GM21786 (cell line): ENCODE data around the gene FANCC.

Experiments
- ATAC-seq: cut with Tn5 transposase; IDR thresholded peaks from one replicate; pipeline ENCODE4 v1.9.1; 2021; ENCODE audit not compliant: unreplicated experiment

FANCC gene

DNA sequence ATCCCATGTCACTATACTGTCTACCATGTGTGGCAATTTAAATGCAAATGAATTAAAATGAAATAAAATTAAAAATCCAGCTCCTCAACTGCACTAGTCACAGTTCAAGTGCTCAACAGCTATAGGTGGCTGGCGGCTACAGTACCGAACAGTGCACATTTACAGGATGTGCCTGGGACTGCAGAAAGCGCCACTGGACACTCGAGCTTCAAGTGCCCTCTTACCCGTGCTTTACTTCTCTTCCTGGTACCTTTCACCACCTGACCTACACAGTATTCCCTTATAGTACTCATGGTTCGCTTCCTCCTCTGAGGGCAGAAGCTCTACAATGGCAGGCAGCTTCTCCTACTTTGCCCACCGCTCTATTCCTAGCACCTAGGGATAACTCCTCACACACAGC, 166.6 kb downstream of the FANCC start:
- ATAC-seq: no peak

DNA sequence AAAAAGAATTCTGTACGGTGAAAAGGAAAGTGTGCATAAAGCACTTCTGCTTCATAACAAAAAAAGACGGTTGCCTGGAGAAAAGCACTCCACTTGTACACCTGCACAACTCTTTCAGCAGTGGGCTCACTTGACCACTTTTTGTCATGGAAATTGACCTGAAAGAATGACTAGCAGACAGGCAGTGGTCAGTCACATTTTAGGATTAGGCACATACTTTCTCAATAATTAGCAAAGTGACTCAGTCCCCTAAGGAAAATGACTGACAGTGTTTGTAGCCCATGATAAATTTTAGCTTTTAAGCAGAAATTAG, 169.3 kb downstream of the FANCC start:
- ATAC-seq: no peak

DNA sequence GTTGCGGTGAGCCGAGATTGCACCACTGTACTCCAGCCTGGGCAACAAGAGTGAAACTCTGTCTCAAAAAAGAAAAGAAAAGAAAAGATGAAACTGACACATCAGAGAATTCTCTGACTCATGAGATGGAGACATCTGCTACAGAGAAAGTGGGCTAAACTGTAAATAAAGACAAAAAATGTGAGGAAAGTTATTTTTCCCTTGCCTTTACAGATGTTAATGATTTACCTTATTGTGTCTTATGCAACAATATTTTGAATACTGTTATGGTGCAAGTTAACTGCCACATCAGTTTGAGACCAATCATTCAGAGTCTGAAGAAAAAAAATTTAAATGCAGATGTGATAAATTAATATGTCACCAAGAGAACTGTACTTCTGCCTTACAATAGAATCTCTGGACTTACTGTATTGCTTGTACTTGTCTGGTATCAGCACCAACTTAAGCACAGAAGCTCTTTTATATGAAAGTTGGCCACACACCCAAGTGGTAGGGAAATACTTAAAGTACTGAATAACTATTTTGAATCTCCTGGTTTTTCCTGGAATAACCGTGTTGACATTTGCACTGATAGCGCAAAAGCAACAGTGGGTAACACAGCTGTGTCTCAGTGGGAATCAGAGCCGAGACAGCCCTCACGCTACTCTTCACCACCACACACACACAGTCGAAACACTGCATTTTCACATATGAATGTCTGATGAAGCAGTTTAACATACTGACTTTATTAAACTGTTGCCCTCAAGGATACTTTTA, 169.9 kb downstream of the FANCC start:
- no peak for ATAC-seq

DNA sequence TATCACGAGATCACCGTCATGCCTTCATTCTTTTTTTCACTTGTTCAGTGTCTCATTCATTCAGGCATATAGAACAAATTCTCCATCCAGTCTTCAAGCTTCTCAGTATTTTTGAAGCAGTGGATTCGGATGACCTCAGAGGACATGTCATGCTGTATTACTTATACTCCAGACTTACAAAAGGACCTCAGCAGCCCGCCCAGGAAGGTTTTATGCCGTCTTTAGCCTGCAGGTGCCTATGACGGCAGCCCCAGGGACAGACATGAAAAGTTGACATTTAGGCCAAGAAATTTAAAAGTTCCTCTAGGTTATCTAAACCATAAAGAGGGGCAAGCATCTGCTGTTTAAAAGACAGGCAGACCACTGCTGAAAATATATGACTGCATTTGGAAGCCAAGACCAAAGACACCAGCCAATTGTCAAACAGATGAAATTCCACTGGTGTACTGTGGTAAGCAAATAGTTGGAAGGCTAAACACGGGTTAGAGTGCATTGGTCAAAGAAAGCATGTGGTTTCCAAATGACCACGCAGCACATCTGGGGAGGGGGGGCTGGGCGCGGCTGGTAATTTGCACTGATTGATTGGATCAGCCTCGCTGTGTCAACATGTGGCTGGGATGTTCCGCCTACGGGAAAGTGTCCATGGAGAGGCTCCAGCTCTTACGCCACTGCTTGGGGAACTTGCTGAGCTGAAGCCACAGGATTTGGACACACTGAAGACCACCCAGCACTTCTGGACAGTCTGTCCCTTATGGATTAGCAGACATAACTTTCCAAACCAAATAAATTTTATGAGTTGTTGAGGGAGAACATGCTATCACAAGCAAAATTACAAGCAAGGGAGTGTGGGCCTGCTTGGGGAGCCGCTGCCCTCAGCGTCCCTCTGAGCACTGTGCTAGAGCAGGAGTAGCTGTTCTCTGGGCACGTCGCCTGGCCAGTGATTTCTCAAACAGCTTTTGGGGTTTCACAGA, 173.6 kb downstream of the FANCC start:
- no peak for ATAC-seq

DNA sequence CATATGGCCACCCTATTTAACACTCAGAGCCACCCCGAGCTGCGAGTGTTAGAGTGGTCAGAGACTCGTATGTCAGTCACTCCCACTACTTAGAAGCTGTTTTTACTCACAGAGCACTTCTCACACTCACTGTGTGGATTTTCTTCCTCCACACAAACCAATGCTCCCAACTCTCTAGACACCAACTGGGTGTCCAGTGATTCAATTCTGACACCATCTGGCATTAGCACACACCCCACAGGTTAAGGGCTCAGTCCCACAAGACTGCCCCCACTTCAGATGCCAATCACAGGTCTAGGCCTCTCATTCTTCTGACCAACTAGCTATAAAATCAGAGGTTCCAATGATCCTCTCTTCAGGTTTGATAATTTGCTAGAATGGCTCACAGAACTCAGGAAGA, 174.8 kb downstream of the FANCC start:
- ATAC-seq: no peak

DNA sequence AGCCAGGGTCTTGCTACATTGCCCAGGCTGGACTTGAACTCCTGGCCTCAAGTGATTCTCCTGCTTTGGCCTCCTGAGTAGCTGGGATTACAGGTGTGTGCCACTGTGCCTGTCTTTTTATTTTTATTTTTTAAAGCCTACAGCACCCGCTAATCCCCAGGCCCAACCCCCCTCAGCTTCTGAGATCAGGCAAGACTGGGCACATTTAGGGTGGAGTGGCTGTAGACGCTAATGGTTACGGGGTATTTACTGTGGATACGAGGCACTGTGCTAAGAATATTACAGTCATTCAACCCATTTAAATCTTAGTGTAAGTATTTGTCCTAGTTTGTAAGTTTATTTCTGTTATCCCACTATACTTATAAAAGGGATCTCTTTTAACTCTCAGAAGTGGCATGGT, 175.2 kb downstream of the FANCC start:
- ATAC-seq: no peak

DNA sequence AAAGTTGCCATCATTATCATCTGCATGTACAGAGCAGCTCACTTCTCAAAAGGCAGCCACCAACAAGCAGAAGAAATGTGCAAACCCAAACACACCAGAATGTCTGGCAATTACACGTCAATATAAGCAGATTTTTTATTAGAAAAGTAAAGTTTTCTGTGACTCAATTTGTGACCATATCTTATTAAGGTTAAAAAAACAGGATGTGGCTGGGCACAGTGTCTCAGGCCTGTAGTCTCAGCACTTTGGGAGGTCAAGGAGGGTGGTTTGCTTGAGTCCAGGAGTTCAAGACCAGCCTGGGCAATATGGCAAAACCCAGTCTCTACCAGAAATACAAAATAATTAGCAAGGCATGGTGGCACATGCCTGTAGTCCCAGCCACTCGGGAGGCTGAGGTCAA, 176.7 kb downstream of the FANCC start:
- no peak for ATAC-seq

DNA sequence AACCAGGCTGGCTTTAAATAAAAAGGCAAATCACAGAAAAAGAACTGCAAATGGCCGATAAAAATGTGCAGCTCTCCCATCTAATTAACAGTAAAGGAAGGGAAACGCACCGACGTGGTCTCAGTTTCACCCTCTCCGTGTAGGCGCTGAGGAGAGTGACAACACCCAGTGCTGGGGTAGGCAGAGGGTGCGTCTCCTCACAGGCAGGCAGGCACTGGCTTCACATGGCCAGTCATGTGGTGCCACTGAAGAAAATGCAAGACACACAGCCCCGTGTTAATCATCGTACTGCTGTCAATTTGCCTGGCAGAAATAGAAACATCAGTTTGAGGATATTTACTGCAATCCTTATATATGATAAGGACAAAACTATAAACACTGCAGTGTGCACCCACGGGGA, 178.4 kb downstream of the FANCC start:
- ATAC-seq: no peak

DNA sequence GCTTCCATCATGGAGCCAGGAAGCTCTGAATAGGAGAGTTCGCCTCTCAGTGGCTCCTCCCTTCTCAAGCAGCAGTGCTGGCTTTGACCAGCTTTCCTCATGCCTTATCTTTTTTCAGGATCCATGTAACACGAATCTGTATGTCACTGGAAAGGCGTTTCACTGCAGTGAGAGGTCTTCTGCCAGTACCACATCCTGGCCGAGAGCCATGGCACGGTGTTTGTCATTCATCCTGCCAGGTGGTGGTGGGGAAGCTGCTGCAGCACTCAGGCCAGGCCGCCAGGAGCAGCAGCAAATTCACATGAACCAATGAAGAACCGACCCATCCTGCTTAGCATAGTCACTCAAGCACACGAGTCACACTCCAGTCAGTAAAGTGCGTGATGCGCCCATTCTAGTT, 179.0 kb downstream of the FANCC start:
- no peak for ATAC-seq

DNA sequence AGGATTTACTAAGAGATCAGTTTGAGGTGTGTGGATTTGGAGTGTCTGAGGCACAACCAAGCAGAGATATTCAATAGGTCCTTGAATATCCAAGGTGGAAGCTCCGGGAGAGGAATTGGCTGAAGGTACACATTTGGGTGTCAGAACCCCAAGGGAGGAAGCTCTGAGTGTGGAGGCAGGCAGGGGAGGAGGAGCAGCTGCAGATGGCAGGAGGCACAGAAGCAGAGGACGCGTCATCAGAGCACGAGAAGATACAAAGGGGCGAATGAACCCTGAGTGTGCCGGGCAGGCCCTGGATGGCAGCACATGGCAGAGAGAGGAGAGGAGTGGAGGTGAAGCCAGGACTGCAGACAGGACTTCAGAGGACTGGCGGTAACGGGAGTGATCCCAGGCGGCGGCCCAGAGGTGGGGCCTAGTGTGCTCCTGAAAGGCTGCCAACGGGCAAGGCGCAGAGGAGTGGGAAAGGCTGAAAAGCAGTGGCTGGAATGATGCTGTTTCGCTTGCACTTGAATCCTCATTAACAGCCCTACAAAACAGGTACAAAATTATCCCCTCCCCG, 179.8 kb downstream of the FANCC start:
- ATAC-seq: no peak

DNA sequence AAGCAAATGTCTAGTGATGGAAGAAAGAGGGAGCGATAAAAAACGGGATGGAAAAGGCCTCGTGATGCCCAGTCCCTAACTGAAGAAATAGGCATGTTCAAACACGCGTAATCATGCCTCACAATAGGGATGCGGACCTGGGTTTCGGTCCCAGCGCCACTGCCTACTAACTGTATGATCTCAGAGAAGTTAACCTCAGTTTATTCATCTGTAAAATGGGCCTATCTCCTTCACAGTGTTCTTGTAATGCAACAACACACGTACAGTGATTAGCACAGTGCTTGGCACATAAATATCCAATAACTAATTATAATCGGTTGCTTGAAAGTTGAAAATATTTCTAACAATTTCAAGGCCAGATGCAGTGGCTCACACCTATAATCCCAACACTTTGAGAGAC, 181.8 kb downstream of the FANCC start:
- no peak for ATAC-seq

DNA sequence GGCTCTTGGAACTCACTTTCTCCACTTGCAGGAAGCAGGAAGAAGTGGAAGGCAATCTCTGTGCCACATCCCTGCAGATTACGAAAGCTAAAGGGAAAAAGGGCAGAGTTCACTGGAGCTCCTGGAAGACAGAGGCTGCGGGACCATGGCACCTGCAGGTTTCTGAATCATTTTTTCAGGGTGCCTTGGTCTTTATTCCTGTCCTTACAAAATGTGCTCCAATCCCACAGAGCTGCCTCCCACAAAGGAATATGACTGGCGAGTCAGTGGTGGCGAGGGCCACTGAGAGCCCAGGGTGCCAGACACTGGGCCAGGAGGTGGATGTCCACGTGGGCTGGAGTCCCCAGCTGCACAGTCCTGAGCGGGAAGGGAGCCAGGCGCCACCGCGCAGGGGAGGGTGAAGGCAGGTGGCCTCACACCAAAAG, 183.0 kb downstream of the FANCC start:
- ATAC-seq: no peak

DNA sequence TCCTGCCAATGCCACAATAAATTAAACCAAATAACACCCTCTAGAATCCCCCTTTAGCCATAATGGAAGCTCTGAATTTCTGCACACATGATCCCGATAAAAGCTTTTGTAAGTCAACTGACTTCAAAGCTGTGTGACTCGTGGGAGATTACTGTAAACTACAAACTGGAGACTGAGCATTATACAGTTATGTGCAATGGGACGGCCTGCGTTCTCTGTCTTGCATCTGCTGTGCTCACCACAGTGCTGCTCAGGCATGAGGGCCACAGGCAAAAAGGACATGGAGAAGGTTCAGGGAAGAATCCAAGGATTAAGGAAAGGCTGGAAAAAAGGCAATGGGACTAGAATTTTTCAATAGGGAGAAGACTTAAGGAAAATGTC, 184.2 kb downstream of the FANCC start:
- no peak for ATAC-seq

DNA sequence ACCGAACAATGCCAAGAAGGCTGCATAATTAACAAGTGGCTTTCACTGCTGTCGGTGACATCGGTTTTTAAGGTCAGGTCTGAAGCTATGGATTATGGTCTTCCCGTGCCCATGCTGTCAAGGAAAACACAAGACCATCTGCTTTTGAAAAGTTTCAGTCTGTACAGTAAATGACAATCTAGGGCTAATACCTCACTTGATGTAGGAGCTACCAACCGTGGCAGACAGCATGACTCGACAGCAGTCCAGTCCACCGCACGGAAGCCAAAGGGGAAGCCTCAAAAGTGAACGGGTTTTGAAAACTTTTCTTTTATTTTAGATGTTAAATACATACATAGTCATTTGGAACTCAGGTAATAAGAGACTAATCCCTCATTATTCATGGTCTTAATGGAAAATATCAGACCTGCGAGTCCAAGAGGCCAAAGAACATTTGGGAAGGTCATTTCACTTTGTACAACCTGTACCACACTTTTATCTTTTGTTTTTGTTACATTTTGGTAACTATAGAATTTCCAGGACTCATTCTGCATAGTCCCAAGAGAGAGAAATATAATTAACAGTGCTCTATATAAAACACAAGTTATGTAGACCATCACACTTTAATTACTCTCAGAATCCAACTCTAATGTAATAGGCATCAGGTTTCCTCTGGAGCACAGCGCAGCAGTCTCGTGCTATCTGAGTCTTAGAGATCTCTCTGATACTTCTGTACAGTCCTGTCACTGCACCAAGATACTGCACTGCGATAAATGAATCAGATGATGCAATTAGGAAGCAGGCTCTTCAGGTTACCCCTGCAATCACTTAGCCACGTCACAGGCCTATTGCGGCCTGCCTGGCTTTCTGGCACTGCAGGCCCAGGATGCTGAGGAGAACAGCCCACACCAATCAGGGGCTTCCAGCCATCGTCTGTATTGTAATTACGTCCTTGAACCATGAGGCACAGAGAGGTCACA, 184.9 kb downstream of the FANCC start:
- ATAC-seq: no peak

DNA sequence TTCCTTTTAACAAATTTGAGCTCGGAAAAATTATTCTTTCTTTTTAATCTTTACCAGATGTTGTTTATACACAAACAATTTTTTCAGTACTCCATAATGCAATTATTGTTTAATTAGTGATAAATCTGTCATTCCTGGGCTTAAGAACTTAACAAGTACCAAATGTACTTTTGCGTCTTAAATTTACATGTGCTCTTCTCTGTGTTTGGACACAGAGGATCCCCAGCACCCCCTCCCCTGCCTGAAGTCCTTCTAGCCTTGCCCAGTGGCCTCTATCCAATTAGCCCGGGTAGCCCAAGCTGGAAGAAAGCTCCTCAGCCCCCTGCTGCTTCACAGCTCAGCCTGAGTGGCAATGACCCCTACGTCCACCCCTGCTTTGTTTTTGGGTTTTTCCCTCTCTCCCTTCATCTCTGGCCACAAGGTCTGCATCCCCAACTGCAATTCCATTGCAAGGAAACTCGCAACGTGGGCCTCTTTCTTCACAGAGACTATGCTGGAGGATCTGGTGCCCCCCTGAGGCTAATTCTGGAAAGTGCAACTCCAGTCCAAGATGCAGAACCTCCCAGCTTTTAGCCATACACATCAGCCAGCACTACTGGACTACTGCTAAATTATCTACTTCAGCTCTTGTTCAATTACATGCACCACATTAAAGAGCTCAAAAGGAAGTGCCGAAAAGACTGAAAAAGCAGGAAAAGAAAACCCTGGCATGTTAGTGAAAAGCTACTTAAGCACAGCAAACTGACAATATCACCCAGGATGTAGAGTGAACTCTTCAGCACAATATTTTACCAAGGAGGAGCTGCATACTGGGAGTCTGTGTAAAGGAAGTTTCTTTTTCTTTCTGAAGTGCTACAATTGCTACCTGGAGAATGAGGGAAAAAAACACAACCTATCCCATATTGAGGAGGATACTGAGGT, 186.2 kb downstream of the FANCC start:
- ATAC-seq: no peak

DNA sequence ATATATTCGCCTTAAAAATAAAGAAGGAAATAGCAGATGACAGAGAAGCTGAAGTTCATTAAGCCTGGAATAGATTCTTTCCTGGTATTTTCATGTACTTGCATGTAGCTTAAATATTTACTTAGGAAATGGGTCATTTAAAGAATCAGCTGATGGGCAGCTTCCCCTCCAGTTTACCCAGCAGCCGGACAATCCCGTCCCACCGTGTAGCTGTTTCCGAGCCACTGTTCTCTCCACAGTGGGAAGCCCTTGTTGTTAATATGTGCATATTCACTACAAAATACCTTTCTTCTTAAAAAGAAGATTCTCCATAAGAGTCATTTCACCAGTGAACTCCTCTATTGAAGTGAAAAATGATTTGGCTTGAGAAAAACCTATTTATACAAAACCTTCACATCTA, 187.0 kb downstream of the FANCC start:
- no peak for ATAC-seq

DNA sequence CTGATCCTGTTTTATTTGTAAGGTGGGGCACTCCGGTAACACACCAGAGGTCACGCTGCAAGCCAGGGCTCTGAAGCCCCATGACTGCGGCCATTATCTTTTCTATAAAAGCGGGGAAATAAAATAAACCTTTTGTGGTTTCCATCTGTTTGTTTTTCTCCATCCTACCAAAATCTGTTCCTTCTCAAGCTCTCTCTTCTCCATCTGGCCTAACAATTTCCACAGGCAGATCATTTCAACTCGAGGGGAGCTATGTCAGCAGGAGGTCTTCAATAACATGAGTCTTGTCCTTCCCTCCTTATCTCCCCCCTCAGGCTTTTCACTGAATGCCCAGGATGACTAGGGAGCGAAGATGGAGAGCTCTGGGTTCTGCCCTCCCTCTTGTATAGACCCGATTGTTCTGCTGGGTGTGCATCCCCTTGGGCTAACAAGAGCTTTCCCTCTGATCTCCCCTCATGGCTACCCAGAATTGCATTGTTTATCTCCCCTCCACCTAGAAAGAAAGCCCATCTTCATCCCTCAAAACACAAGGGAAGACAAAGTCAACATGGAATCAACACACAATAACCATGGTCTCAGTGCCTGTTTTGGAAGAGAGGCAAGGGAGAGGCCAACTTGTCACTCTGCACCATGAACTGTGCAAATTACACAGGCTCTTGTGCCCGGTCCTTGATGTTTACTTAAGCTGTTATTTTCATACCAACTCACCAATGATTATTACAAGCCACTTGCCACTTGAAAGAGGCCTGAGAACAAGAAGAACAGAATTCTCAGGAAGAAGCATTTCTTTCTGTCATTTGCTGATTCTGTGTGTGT, 187.8 kb downstream of the FANCC start:
- ATAC-seq: no peak

DNA sequence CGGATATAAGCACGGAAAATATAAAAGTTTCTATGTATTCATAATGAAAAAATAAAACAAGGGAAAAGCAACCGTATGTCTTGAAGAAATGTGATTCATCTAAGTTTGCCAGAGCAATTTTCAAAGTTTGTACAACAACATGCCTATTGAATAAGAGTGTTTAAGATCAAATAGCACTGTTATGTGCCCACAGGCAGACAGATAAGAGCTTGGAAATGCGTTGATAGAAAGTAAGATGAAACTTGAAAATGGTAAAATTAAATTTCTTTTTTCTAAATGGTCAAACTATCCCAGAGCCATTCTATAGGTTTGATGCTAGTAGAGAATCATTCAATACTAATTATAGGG, 189.4 kb downstream of the FANCC start:
- no peak for ATAC-seq
